HepG2 (cell line): ENCODE measurements around the gene PAK6. TPM values are rescaled to one million over a fixed set of nuclear protein-coding genes. Genes with fewer than 3 reads are reported as not detected.

Source experiments
- ATAC-seq: fragments of 200-7000 bp; cut with Tn5 transposase; 3 replicates; pipeline ENCODE4 v1.9.1; 2020; ENCODE audit warnings: mild to moderate bottlenecking, moderate library complexity
- BruUV-seq: library from RNA; stranded (reverse); fragments of 400-500 nt; replicated peaks from 2 replicates; lab custom pipeline; 2021; lab: Mats Ljungman, UMichigan
- CTCF ChIA-PET: fragments of 300-600 bp; formaldehyde crosslinking; extraction: SDS; loops from one replicate; lab custom pipeline; 2021; ENCODE audit warnings: low total read pairs, inconsistent platforms, low intra/inter-chr PET ratio; lab: Yijun Ruan, JAX
- POLR2A ChIA-PET: fragments of 350-600 bp; sonication (Branson Sonifier 250); formaldehyde crosslinking; loops from one replicate; lab custom pipeline; 2020; ENCODE audit warnings: antibody characterized with exemption, inconsistent platforms; lab: Yijun Ruan, JAX
- DNase-seq: peaks from one replicate; pipeline ENCODE4 v3.0.0-alpha.2; 2015; ENCODE audit warnings: low spot score
- FAIRE-seq: peaks from 3 replicates; lab custom pipeline; 2011; peaks lifted over from hg19 to GRCh38; lab: Jason Lieb, UNC
- H2AFZ ChIP-seq: one replicate; pipeline ENCODE4 v1.6.1; 2011; ENCODE audit warnings: low read length, inconsistent platforms
- H3K27ac ChIP-seq: fragments of 300-600 bp; 3 replicates; pipeline ENCODE4 v1.8.0; 2011; ENCODE audit warnings: mixed run types, mild to moderate bottlenecking, mixed read lengths, low read length, inconsistent platforms; ENCODE audit not compliant: insufficient read depth; ENCODE audit errors: extremely low read length
- H3K27me3 ChIP-seq, 2 experiments: fragments of 200-600 bp in 1 of 2; 2 replicates in 1 of 2; 3 replicates in 1 of 2; pipeline versions ENCODE4 v1.6.0 to v1.8.0; 2011; ENCODE audit warnings: low read length in 2 of 2, mild to moderate bottlenecking in 2 of 2, moderate library complexity in 2 of 2, inconsistent platforms in 1 of 2; ENCODE audit not compliant: insufficient read depth in 2 of 2, control insufficient read depth in 1 of 2
- H3K36me3 ChIP-seq, 2 experiments: fragments of 200-600 bp in 1 of 2; replicated peaks in 1 of 2; 2 replicates in 1 of 2; 3 replicates in 1 of 2; pipeline versions ENCODE4 v1.5.1 to v1.8.0; 2011; ENCODE audit warnings: low read length in 2 of 2, inconsistent platforms in 1 of 2; ENCODE audit not compliant: insufficient read depth in 2 of 2, control insufficient read depth in 1 of 2
- H3K4me1 ChIP-seq: 2 replicates; pipeline ENCODE4 v1.5.1; 2012; ENCODE audit warnings: low read length, inconsistent platforms; ENCODE audit not compliant: insufficient read depth
- H3K4me2 ChIP-seq: 2 replicates; pipeline ENCODE4 v1.6.0; 2011; ENCODE audit warnings: low read depth, low read length, inconsistent platforms
- H3K4me3 ChIP-seq, 3 experiments: fragments of 200-600 bp in 1 of 3; sonication (generic), shearing (Covaris generic) in 1 of 3; replicated peaks in 1 of 3; 2 replicates each; pipeline ENCODE4 v1.5.1; 2011 to 2016; ENCODE audit warnings: low read length in 3 of 3, inconsistent platforms in 2 of 3, low read depth in 2 of 3, mild to moderate bottlenecking in 2 of 3, control low read depth in 1 of 3, mixed read lengths in 1 of 3; ENCODE audit not compliant: insufficient read depth in 1 of 3
- H3K79me2 ChIP-seq: one replicate; pipeline ENCODE4 v1.6.1; 2011; ENCODE audit warnings: low read length, inconsistent platforms; ENCODE audit not compliant: insufficient read depth
- H3K9ac ChIP-seq: 2 replicates; pipeline ENCODE4 v1.6.0; 2011; ENCODE audit warnings: mild to moderate bottlenecking, low read depth, low read length, inconsistent platforms; ENCODE audit not compliant: insufficient read depth
- H3K9me3 ChIP-seq: 2 replicates; pipeline ENCODE4 v1.5.1; 2012; ENCODE audit warnings: mild to moderate bottlenecking, low read length
- H4K20me1 ChIP-seq: 2 replicates; pipeline ENCODE4 v1.6.0; 2011; ENCODE audit warnings: inconsistent platforms, mild to moderate bottlenecking, low read length, moderate library complexity; ENCODE audit not compliant: insufficient read depth
- EEA1 ChIP-seq: sonication (generic); formaldehyde crosslinking; IDR thresholded peaks from 2 replicates; pipeline ENCODE4 v1.5.1; 2020; ENCODE audit warnings: mild to moderate bottlenecking, missing genetic modification reagents, borderline replicate concordance
- HES4 ChIP-seq: sonication (generic); formaldehyde crosslinking; IDR thresholded peaks from 2 replicates; pipeline ENCODE4 v1.9.0; 2021; ENCODE audit warnings: mild to moderate bottlenecking, missing genetic modification reagents, borderline replicate concordance
- KLF13 ChIP-seq: sonication (generic); formaldehyde crosslinking; IDR thresholded peaks from 2 replicates; pipeline ENCODE4 v1.4.0; 2020; ENCODE audit warnings: mild to moderate bottlenecking, missing genetic modification reagents
- NFYC ChIP-seq: IDR thresholded peaks from 2 replicates; pipeline ENCODE4 v1.6.1; 2016; ENCODE audit warnings: missing genetic modification reagents, missing compliant biosample characterization
- NR2F1 ChIP-seq, 2 experiments: fragments of 450-650 bp in 1 of 2; formaldehyde crosslinking in 1 of 2; IDR thresholded peaks; 2 replicates each; pipeline versions ENCODE4 v1.5.0 to v1.6.1; 2016 to 2020; ENCODE audit warnings: mild to moderate bottlenecking in 1 of 2, missing compliant biosample characterization in 1 of 2, missing genetic modification reagents in 1 of 2, moderate library complexity in 1 of 2
- TMF1 ChIP-seq: sonication (generic); formaldehyde crosslinking; IDR thresholded peaks from 2 replicates; pipeline ENCODE4 v1.8.1; 2022; ENCODE audit warnings: low read depth, missing genetic modification reagents
- ZNF121 ChIP-seq: sonication (generic); formaldehyde crosslinking; IDR thresholded peaks from 2 replicates; pipeline ENCODE4 v1.5.0; 2020; ENCODE audit warnings: mild to moderate bottlenecking, missing genetic modification reagents
- ZNF160 ChIP-seq: sonication (generic); formaldehyde crosslinking; IDR thresholded peaks from 2 replicates; pipeline ENCODE4 v1.8.0; 2022; ENCODE audit warnings: mild to moderate bottlenecking, inconsistent platforms, missing genetic modification reagents
- ZNF232 ChIP-seq: sonication (generic); formaldehyde crosslinking; IDR thresholded peaks from 2 replicates; pipeline ENCODE4 v1.4.0; 2020; ENCODE audit warnings: missing genetic modification reagents, borderline replicate concordance
- ZNF512 ChIP-seq: sonication (generic); formaldehyde crosslinking; IDR thresholded peaks from 2 replicates; pipeline ENCODE4 v1.4.0; 2020; ENCODE audit warnings: mild to moderate bottlenecking, missing genetic modification reagents
- WGBS: methylation state at CpG from one replicate; pipeline ENCODE4 v1.1.6; 2017; ENCODE audit warnings: low lambda C conversion rate; 5-methylcytosine and 5-hydroxymethylcytosine counted together
- in situ Hi-C: cut with HindIII; loops from 2 replicates; pipeline ENCODE4 v1.10.0; 2017; ENCODE audit warnings: low pct_unique_long_range_greater_than_20kb; ENCODE audit not compliant: extremely low pct_ligation_motif_present
- intact Hi-C: fragments of 100-400 bp; cut with micrococcal nuclease; formaldehyde crosslinking; loops from one replicate; pipeline ENCODE4 v1.10.0; 2022; ENCODE audit not compliant: unreplicated experiment
- polyA plus RNA-seq, 8 experiments: library from polyadenylated mRNA; depleted of rRNA in 3 of 8; stranded (reverse) in 7 of 8; unstranded in 1 of 8; fragments of >200 nt; fragmentation: Illumina TruSeq in 4 of 8; extraction: Trizol in 4 of 8; gene quantifications; 2 replicates each; pipeline versions ENCODE4 v1.2.1 to v1.2.3, GENCODE V29; 2011 to 2016; ENCODE audit warnings: low read depth in 4 of 8, missing spikeins in 1 of 8, mixed read lengths in 1 of 8; ENCODE audit not compliant: insufficient read depth in 1 of 8
- total RNA-seq, 5 experiments: library from RNA; depleted of rRNA; stranded (reverse); fragments of >200 nt; fragmentation: Illumina TruSeq; extraction: Trizol; gene quantifications; 2 replicates each; pipeline ENCODE4 v1.2.3, GENCODE V29; 2016; ENCODE audit warnings: low read depth in 1 of 5

The PAK6 gene
- total and polyA plus RNA-seq, 2 of the 13 experiments (the other 11 are each of a cell fraction or from before 2014, with no cell fraction given), result 0.07 TPM; not detected in 1

GRCh38 chr15:40198355-40199085 is 40.3 kb upstream of the PAK6 start:
- CTCF ChIA-PET, result no interaction called here
- H3K4me1 ChIP-seq, result no peaks in the 10 kb centered on the region
- H3K27ac ChIP-seq, result no peak overlapping the region
- TF ChIP-seq ZNF121 (CRISPR knock-in tag) (peak; percentile 72; the same call in 1 of the 2 replicates), ZNF512 (CRISPR knock-in tag) (no peak)
- WGBS, result 100% methylated on average over 1 of the region's 1 CpG
- no peaks in the 10 kb centered on the region for H3K27me3 ChIP-seq
- intact Hi-C loops, result no loop called here
- no TSS peak for BruUV-seq
- no peaks in the 10 kb centered on the region for H3K9me3 ChIP-seq
- no peak overlapping the region for H2AFZ ChIP-seq
- in situ Hi-C loops, result no loop called here
- no peak overlapping the region for H3K4me3 ChIP-seq
- H3K4me2 ChIP-seq, result no peak overlapping the region
- FAIRE-seq, result no peak
- POLR2A ChIA-PET, result no interaction called here
- no peaks in the 10 kb centered on the region; the same call in 1 of the 2 replicates for H4K20me1 ChIP-seq
- ATAC-seq, result no peak
- no peak for DNase-seq
- no peak overlapping the region for H3K9ac ChIP-seq
- H3K79me2 ChIP-seq, result no peaks in the 10 kb centered on the region
- peaks cover 9 to 66% of the 10 kb centered on the region in 2 experiments for H3K36me3 ChIP-seq

- FAIRE-seq (no peak), ATAC-seq (no peak), DNase-seq (no peak)
- Histone ChIP-seq H3K27ac (no peak overlapping the region), H3K4me2 (no peak overlapping the region), H2AFZ (no peak overlapping the region), H3K9ac (no peak overlapping the region), H4K20me1 (no peaks in the 10 kb centered on the region), H3K9me3 (no peaks in the 10 kb centered on the region), H3K79me2 (no peaks in the 10 kb centered on the region), H3K4me1 (no peaks in the 10 kb centered on the region), H3K27me3 (no peaks in the 10 kb centered on the region), H3K36me3 (peaks cover 6 to 51% of the 10 kb centered on the region in 2 experiments), H3K4me3 (no peak overlapping the region)
- WGBS, result 90% methylated on average over 1 of the region's 1 CpG
- POLR2A ChIA-PET, result no interaction called here
- CTCF ChIA-PET, result no interaction called here
- BruUV-seq, result no TSS peak
- intact Hi-C loops, result no loop called here
- in situ Hi-C loops, result no loop called here
- TF ChIP-seq KLF13 (no peak), ZNF160 (CRISPR knock-in tag) (no peak), HES4 (no peak), NFYC (CRISPR knock-in tag) (no peak), NR2F1 (CRISPR knock-in tag; IDR thresholded peaks at IDR 0.05) (no peak), ZNF232 (no peak), TMF1 (CRISPR knock-in tag) (no peak), EEA1 (CRISPR knock-in tag) (no peak)
Observed at GRCh38 chr15:40204100-40204499, 34.8 kb upstream of the PAK6 start.
